ENCODE data around the gene ZNF273.
"Not testable (repeated sequence)": the region's sequence is repeated elsewhere in the genome, so short reads cannot be mapped to it uniquely, and the experiment has no call there.

The ZNF273 gene

DNA sequence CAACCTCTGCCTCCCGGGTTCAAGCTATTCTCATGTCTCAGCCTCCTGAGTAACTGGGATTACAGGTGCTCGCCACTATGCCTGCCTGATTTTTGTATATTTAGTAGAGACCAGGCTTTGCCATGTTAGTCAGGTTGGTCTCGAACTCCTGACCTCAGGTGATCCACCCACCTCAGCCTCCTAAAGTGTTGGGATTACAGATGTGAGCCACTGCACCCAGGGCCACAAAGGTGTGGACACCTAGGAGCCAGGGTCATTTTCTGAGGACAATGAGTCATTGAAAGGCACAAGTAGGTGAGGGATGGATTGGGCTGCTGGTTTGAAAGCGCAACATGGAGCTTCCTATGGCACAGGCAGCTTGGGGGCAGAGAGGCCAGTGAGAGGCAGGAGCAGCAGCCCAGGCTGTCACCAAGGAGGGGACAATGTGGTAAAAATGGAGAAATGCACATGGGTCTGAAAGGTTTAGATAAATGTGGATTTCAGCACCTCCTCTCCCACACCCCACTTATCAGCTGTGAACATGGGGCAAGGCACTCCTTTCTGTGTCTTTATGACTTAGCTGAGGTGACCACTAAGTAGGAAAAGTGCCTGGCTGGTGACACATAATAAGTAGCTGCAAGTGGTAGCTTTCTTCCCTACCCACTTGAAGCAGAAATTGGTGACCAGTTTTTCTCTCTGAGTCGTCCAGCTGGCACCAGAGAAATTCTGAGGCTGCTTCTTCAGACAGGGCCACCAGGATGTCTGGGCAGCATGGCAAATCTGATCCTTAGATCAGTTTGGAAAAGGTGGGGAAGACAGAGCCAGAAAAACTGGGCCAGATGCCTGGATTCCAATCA lies 41.8 kb downstream of the ZNF273 start:
- not testable (repeated sequence) for DNase-seq (ENCODE audit: low read depth in 2 of 3, low spot score in 1 of 3)

DNA sequence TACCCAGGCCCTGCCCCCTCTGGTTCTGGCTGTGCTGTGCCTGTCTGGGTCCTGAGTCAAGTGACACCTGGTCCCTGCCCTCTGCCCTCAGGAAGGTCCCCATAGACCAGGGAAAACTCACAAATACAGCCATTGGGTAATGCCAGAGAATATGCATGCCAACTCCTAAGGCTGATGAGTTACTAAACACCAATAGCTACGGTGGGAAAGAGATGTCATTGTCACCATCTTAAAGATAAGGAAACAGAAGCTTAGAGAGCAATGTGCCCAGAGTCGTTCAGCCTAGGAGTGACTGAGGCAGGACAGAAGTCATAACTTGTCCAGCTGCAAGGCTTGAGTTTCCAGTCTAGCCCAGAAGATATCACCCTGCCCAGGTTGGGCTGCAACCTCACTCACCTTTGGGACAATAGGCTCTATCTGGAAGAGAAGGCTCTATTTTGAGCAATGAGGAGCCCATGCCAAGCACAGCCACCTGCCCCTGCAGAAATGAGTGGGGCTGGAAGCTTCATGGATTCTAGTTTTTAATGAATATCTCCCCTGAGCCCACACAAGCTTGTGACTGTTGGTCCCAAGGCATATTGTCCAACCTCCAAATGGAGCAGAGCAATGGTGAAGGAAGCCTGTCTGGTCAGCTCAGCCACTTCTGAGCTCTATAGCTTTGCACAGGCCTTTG lies 42.6 kb downstream of the ZNF273 start:
- DNase-seq (ENCODE audit: low read depth in 2 of 3, low spot score in 1 of 3) = no peak

DNA sequence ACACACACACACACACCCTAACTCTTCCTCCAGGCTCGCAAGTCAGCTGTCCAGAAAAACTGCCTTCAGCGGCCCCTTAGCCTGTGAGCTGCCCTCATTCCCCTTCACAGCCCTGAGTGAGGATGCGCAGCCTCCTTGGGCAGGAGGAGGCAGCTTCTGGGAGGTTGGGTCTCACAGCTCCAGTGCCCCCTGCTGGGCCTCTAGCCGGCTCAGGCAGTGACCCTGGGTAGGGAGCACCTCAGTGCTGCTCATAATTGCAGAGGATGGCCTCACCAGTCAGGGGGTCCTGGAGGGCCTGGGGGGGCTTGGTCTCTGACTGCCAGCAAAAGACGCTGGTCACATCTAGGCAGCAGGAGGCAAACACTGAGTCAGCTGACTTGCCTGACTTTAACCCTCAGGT lies 43.7 kb downstream of the ZNF273 start:
- DNase-seq (ENCODE audit: low read depth in 2 of 3, low spot score in 1 of 3) = peak in 1 of 3 donors; percentile 8

DNA sequence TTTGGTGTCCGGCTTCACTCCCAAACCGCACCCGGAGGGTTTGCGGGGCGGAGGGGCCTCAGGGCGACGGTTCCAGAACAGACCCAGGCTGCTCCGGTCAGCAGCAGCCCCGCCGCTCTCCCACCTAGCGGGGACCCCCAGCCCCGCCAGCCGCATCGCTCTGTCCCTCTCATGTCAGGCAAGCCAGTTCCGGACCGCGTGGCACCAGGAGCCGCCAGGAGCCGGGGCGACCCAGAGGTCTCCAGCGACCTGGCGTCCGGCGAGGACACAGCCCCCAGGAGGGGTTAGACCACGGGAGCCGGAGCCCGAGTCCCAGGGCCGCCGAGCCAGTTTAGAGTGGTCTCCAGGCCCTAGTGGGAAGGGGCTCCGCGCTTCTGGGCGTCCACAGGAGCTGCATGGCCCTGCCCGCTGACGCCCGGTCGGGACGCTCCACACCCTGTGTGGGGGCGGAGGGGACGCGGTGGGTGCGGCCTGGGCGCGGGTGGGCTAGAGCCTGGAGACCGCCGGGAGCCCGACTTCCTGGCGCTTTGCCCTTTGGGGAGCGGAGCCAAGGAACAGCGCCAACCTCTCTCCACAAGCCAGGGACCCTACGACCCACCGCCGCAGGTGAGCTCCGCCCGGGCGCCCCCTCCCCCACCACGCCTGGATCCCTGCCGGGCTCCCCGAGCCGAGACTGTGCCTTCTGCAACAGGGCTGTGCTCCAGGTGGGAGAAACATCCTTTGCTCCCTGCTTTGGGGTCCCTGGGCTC lies 44.4 kb downstream of the ZNF273 start:
- DNase-seq (ENCODE audit: low read depth in 2 of 3, low spot score in 1 of 3) = no peak

DNA sequence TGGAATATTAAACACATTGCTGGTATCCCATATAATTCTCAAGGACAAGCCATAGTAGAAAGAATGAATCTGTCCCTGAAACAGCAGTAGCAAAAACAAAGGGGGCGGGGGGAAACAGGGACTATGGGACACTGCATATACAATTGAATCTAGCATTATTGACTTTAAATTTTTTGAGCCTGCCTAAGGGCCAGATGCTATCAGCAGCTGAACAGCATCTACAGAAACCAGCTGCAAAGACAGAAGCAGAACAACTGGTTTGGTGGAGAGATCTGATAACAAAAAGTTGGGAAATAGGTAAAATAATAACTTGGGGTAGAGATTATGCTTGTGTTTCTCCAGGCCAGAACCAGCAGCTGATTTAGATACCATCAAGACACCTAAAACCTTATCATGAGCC lies 45.7 kb downstream of the ZNF273 start:
- not testable (repeated sequence) for DNase-seq (ENCODE audit: low read depth in 2 of 3, low spot score in 1 of 3)

DNA sequence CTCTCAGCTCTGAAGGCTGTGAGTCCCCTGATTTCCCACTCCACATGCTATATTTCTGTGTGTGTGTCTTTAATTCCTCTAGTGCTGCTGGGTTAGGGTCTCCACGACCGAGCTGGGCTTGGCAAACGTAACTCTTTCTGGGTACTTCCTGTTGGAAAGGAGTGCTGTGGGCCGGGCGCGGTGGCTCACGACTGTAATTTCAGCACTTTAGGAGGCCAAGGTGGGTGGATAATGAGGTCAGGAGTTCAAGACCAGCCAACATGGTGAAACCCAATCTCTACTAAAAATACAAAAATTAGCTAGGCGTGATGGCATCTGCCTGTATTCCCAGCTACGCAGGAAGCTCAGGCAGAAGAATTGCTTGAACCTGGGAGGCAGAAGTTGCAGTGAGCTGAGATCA lies 47.6 kb downstream of the ZNF273 start:
- not testable (repeated sequence) for DNase-seq (ENCODE audit: low read depth in 2 of 3, low spot score in 1 of 3)

DNA sequence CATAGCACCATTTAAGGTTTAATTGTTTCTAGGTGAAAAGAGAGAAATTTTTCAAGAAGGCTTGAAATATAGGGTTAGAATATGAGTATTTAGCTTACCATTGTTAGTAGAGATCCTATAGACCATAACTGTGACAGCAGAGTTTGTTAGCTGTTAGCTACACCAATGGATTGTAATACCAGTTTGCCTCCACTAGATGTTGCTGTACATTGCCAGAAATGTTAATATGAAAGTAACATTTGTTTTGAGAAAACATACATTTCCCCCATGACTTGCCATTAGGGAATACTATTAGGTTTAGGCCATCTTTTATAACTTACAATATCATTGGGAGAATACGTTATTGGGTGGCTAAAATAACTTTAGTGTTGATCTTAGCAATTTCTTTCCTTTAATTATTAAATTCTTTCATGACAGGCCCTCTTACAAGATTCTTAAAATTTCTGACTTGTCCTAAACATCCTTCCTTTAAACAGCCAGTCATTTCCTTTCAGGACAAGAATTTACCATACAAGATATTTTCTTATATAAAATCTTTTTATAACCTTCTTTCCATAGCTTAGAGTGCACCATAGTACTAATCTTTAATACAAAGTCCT lies 48.3 kb downstream of the ZNF273 start:
- peak in 1 of 3 donors; percentile 10 for DNase-seq (ENCODE audit: low read depth in 2 of 3, low spot score in 1 of 3)

DNA sequence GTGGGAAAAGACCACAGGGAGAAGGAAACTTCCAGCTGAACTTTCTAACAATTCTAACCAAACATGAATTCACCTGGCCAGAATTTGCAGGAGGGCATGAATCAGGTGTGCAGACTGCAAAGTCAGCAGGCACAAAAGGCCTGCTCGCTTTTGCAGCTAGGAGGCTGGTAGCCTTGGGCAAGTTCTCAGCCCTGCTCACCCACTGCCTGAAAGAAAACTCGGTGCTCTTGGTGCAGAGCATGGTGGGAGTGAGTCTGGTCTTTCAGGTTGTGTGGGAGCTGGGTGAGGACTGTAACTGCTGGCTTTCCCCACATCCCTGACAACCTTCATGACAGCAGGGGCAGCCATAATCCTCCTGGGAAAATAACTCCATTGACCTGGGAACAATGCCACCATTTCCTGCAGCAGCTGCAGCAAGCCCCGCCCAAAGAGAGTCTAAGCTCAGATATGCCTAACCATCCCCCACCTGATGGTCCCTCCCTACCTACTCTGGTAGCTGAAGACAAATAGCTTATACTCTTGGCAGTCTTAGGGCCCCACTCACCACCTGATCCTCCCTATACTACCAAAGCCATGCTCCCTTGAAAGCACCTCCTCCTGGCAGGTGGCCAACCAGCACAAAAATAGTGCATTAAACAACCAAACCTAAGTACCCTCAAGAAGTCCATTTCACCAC lies 56.1 kb downstream of the ZNF273 start:
- DNase-seq (ENCODE audit: low read depth in 2 of 3, low spot score in 1 of 3) = no peak

DNA sequence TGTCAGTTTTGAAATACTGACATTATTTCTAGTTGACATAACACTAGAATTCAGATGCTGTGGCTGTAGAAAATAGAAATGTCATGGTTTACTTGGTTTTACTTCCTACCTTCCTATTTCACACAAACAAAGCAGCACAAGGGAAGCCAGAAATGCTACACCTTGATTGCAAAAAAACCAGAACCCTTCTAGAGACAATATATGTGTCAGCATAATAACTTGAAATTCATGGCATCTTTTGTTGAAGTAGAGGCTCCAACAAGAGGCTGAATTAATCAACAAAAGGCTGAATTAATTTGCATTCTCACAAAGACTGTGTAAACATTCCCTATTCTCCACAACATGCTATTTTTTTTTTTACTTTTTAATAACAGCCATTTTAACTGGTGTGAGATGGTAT lies 62.5 kb downstream of the ZNF273 start:
- DNase-seq (ENCODE audit: low read depth in 2 of 3, low spot score in 1 of 3) = no peak

DNA sequence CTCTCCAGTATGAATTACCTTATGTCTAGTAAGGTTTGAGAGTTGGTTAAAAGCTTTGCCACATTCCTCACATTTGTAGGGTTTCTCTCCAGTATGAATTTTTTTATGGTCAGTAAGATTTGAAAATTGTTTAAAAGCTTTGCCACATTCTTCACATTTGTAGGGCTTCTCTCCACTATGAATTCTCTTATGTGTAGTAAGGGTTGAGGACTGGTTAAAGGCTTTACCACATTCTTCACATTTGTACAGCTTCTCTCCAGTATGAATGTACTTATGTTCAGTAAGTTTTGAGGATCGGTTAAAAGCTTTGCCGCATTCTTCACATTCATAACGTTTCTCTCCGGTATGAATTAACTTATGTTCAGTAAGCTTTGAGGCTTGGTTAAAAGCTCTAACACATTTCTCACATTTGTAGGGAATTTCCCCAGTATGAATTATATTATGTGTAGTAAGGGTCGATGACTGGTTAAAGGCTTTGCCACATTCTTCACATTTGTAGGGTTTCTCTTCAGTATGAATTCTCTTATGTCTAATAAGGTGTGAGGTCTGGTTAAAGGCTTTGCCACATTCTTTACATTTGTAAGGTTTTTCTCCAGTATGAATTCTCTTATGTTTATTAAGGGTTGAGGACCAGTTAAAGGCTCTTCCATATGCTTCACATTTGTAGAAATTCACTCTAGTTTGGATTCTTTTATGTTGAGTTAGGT lies 75.6 kb downstream of the ZNF273 start:
- DNase-seq (ENCODE audit: low read depth in 2 of 3, low spot score in 1 of 3) = no peak
